Measurements from ENCODE around the gene CLDN12.

GRCh38 chr7:90458104-90458503, 54.8 kb downstream of the CLDN12 start:
- TF ChIP-seq CTCF (conservative IDR thresholded peaks at IDR 0.05; ENCODE audit: low read depth, low read length) (no peak), MAFK (IDR thresholded peaks at IDR 0.05; ENCODE audit: low read depth, low read length) (no peak), RFX5 (IDR thresholded peaks at IDR 0.05; ENCODE audit: low read depth, low read length) (no peak), RCOR1 (IDR thresholded peaks at IDR 0.05; ENCODE audit: insufficient replicate concordance, low read length) (no peak), NFE2L2 (IDR thresholded peaks at IDR 0.05; ENCODE audit: low read depth, low read length) (no peak), MXI1 (IDR thresholded peaks at IDR 0.05; ENCODE audit: borderline replicate concordance, low read depth, low read length) (no peak), RAD21 (IDR thresholded peaks at IDR 0.05; ENCODE audit: low read length) (no peak)

Data from IMR-90 (cell line).